Superior temporal gyrus (tissue), 1 donor: ENCODE measurements around the gene AQP2.
A peak's percentile ranks its signal among the peaks of the same experiment; 100 is the strongest.

Source experiments
- DNase-seq: peaks from one replicate; pipeline ENCODE4 v3.0.0-alpha.2; 2016; ENCODE audit errors: extremely low spot score

Gene AQP2

GRCh38 chr12:49950273-49951251 is at the start of gene AQP2:
Gene AQP2 (plus strand): TSS chr12:49950737. CDS start chr12:49950831, 94 bp downstream.
- DNase-seq = no peak

DNA sequence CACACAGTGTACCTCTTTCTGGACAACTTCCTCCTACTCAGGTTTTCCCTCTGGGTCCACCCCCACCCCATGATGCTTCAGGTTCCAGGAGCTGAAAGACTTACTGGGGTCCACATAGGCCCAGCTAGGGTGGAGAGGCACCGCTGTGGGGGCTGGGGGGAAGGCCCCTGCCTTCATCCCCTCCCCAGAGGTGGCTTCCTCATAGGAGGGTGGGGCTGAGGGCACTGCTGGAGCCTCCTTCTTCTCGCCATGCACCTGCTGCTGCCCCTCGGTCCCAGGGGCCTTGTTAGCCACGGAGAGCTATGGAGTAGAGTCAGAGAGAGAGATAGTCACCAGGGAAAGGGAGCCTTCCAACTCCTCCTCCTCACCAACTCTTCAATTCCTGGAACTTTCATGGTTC is 49.5 kb upstream of the AQP2 start:
- no peak for DNase-seq

- no peak for DNase-seq
Measured at GRCh38 chr12:49901986-49902385, 48.6 kb upstream of the AQP2 start.

GRCh38 chr12:49902399-49903350 is 47.9 kb upstream of the AQP2 start:
- DNase-seq = peak; percentile 77

DNA sequence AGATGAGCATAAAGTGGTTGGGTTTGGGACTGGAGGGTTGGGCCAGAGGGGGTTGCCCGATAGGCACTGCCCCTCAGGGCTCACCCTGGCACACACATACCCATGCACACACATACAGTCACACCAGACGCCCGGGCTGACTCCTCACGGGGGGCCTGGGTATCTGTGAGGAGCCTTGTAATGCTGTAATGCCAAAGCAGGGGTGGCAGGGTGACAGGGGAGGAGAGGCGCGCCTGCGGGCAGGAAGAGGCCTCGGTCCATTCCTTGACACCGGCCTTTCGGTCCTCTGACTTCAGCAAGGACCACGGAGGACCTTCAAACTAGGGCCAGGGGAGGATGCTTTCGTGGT is 47.2 kb upstream of the AQP2 start:
- DNase-seq = no peak

GRCh38 chr12:49903700-49904423 is 46.7 kb upstream of the AQP2 start, which contains the start of gene FAIM2:
Gene FAIM2 (minus strand): TSS chr12:49903900. CDS start chr12:49903792, 108 bp downstream.
- DNase-seq = peak; percentile 86

DNA sequence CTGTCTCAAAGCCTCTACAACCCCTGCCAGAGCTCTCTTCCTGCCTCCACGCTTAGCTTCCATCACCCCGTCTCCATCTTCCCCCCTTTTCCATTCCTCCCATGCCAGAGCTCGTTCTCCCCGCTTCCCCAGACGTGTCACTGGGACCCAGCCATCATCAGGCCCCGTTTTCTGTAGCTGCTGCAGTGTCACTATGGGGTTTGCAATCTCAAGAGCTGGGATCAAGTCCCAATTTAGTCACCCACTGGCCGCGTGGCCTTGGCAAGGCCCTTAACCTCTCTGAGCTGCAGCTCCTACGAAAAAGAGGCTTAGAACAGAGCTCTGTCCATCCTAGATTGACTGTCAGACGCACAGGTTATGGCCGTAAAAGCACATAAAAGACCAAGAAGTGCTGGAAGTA is 45.9 kb upstream of the AQP2 start:
- DNase-seq = no peak

DNA sequence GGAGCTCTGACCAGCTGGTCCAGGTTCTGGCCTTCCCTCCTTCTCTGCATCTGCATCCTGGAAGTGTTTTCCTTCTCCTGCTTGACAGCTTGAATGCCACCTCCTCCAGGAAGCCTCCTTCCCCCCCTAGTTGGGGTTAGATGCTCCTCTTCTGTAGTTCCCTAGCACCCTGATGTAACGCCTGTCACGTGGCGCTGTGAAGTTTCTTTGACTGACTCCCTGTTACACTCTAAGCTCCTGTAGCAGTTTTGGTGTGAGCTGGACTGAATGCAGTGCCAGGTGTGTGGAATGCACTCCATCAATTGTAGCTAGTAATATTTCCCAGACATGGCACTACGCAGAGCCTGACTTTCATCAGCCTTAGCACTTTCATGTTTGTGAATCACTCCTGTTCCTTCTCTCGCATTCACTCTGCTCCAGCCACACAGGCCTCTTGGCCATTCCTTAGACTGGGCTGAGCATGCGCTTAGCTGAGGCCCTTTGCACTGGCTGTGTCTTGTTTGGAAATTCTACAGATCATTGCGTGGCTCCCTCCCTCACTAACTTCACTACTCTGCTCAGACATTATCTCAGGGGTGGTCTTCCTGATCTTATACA is 44.7 kb upstream of the AQP2 start:
- DNase-seq = no peak

GRCh38 chr12:49907352-49907751 is 43.2 kb upstream of the AQP2 start:
- DNase-seq = peak; percentile 48

DNA sequence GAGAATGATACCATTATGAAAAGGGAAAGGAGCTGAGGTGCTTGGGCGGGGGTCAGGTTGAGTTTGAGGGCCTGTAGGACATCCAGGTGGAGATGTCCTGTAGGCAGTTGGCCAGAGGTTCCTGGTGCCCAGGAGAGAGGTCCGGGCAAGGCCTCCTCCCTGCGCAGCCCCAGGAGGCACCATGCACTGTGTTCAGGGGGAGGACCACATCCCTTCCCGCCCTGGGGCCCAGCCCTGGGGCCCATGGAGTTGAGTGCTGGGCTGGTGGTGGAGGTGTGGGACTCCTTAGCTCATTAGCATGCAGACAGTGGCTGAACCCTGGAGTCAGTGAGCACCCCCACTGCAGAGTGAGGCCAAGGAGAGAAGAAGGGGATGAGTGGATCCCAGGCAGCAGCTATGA is 41.2 kb upstream of the AQP2 start:
- DNase-seq = no peak

- no peak for DNase-seq
Measured at GRCh38 chr12:49909826-49910225, 40.7 kb upstream of the AQP2 start.

DNA sequence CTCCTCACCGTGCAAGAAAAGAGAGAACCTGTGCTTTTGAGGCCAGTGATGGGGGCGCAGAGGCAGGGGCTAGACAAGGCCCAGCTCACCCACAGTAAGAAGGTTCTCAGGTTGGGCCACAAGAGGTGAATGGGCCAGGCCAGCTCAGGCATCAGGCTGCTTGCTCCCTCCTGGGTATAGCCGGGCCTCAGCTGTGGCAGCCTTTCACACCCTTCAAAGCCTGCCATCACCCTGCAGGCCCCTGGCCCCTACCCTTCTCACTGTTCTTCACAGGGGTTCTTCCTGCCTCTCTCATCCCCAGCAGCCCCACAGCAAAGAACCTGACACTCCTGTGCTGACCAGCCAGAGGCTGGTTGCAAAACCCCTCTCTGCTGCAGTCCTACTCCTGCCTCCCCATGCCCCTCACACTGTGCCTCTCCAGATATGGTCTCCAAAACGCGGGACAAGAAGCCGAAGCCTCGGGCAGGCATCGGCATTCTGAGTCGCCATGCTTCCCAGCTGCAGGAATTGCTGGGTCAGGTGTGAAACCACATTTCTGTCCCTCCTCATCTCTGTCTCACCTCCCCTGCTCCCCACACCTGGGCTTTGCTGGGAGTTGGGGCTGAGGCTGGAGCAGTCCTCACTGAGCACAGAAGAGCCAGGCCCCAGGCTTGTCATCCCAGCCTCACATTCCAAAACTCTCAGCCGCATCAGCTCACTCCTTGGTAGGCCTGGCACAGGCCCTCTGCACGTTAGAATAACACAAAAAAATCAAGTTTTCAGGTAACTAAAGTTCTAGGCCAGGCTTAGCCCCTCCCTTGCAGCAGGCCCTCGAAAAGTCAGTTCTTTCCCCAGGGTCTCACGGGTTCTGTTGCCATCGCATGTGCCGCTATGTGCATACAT is 40.0 kb upstream of the AQP2 start:
- DNase-seq = no peak

- no peak for DNase-seq
Measured at GRCh38 chr12:49911213-49911605, 39.3 kb upstream of the AQP2 start.

DNA sequence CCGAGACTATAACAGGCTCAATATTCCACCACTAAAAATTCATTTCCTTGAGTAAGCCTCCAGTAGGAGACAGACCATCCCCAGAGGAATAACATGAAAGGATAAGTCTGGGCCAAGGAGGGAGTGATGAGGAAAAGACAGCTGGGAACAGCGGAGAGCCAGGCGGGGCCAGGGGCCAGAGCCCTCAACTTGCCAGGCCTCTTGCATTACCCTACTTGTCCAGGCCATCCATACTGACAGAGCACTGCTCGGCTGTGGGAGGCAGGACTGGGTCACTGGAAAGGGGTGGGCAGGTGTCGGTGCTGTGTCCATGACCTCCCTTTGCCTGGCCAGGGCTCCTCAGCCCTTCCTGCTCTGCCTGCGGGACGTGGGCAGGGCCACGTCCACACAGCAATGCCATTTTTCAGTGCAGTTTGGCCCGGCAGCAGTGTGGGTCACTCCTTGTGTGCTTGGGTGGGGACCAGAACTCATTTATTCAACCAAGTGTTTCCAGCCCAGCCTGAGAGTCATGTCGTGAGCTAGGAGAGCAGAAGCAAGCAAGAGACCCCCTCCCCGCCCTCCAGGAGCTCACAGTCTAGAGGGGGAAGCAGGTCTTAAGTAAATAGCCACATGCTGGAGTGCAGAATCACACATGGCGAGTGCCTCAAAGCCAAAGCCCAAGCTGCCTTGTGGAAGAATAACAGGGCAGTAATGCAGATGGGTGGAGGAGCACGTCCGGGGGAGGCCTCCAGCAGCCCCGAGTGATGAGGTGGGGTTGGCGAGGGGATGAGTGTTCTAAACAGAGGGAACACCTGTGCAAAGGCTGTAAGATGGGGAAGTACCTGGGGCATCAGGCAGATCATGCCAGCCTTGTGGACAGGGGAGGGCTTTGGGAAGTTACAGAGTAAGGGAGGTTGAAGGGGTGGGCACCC is 37.9 kb upstream of the AQP2 start:
- no peak for DNase-seq

DNA sequence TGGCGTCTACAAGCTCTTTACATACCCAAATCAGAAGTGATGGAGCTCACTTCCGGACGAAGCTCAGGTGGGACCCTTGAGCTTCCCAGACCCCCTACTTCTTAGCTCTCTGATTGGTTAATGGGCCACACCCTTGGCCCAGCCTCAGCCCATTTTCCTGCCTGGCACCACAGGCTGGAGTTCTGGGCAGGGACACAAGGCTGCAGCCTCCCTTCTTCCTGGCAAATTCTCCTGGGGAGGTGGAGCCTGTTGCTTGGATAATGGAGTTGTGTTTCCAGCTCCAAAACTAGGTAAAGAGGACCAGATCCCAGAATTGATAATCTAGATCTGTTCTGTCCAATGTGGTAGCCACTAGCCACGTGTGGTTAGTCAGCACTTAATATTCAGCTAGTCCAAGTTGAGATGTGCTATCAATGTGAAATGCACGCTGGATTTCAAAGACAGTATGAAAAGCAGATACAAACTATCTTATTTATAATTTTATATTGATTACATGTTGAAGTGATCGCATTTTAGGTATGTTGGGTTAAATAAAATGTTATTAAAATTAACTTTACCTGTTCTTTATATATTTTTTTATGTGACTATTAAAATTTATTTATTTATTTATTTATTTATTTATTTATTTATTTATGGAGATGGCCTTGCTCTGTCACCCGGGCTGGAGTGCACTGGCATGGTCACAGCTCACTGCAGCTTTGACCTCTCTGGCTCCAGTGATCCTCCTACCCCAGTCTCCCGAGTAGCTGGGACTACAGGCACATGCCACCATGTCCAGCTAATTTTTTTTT is 34.2 kb upstream of the AQP2 start:
- no peak for DNase-seq

- no peak for DNase-seq
Measured at GRCh38 chr12:49917166-49917787, 33.3 kb upstream of the AQP2 start.

DNA sequence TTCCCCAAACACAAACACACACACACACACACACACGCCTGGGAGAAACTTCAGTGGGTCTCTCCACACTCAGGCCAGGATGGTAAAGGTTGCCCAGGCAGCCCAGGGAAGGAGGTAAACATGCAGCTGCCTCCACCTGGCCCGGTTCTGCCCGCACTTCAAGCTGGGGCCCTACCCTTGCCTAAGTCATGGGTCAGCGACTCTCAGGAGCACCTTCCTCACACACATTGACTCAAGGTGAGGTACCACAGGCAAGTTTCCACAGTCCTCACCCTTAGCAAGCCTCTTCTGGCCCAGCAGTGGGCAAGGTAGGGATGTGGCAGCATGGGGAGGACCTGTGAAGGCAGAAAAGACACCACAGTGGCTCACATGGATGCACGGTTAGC is 32.8 kb upstream of the AQP2 start:
- DNase-seq = no peak
